Measurements from ENCODE around the gene DRAXIN.

DNA sequence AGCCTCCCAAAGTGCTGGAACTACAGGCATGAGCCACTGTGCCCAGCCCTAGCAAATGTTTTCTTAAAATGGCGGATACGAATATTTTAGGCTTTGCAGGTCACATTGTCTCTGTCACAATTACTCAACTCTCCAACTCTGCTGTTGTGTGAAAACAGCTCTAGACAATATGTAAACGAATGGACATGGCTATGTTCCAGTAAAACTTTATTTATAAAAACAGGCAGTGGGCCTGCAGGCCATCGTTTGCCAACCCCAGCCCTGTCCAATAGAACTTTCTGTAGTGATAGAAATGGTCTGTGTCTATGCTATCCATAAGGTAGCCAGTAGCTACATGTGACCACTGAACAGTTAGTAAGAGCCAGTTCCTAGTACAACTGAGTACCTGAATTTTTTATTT lies 31.8 kb upstream of the DRAXIN start:
- TF ChIP-seq, protein P1, sequence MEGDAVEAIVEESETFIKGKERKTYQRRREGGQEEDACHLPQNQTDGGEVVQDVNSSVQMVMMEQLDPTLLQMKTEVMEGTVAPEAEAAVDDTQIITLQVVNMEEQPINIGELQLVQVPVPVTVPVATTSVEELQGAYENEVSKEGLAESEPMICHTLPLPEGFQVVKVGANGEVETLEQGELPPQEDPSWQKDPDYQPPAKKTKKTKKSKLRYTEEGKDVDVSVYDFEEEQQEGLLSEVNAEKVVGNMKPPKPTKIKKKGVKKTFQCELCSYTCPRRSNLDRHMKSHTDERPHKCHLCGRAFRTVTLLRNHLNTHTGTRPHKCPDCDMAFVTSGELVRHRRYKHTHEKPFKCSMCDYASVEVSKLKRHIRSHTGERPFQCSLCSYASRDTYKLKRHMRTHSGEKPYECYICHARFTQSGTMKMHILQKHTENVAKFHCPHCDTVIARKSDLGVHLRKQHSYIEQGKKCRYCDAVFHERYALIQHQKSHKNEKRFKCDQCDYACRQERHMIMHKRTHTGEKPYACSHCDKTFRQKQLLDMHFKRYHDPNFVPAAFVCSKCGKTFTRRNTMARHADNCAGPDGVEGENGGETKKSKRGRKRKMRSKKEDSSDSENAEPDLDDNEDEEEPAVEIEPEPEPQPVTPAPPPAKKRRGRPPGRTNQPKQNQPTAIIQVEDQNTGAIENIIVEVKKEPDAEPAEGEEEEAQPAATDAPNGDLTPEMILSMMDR (optimal IDR thresholded peaks at IDR 0.05 in 1 of 3, IDR thresholded peaks at IDR 0.05 in 1 of 3, conservative IDR thresholded peaks at IDR 0.05 in 1 of 3; ENCODE audit: extremely low read depth in 1 of 3, insufficient read depth in 2 of 3, low read length in 3 of 3): no peak
- TF ChIP-seq EZH2 (IDR thresholded peaks at IDR 0.05; ENCODE audit: low read length): no peak
